Measurements from ENCODE around the gene NOTCH1.

The NOTCH1 gene

DNA sequence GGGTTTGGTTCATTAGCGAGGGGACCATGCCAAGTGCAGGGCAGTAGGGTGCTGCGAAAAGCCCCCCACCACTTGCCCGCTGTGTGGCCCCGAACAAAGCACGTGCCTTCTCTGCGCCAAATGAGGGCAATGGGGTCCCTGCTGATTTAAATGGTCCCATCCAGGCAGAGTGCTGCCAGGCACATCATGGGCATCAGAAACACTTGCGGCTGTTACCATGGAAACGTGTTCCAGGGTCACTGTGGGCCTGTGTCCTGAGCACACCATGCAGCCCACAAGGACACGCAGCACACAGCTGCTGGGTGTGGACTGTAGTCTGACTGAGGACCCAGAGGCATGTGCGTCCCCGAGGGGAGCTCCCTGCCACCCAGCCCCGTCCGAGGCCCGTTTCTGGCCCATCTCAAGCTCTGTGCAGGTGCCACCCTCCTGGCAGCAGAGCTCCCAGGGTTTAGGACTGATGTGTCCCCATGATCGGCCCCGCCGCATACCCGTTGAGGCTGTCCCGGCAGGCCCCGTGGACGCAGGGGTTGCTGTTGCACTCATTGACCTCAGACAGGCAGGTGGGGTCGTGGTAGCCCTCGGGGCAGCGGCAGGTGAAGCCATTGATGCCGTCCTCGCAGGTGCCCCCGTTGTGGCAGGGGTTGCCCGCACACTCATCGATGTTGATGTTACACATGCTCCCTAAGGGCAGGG lies 31.7 kb downstream of the NOTCH1 start:
- no peak for DNase-seq

- DNase-seq = no peak
Observed at GRCh38 chr9:136513191-136513590, 32.7 kb downstream of the NOTCH1 start.

DNA sequence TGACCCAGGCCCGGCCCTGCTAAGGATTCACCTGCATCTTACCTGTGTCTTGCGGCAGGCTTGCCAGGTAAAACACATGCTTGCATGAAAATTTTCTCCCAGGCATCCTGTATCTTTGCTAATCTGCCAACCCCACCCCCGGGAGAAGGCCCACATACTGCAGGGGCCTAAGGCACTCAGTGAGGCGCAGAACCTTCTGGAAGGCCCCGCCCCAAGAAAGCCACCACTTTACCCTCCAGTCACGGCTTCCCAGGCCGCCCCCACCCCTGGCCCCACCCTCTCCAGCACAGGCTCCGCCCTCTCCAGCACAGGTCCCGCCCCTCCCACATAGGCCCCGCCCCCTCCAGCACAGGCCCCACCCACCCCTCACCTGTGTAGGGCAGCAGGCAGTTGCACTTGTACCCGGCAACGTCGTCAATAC lies 33.2 kb downstream of the NOTCH1 start:
- no peak for DNase-seq

- DNase-seq = no peak
Observed at GRCh38 chr9:136511670-136512592, 33.9 kb downstream of the NOTCH1 start.

GRCh38 chr9:136511144-136511669 lies 34.6 kb downstream of the NOTCH1 start:
- no peak for DNase-seq

- no peak for DNase-seq
Observed at GRCh38 chr9:136510561-136510960, 35.3 kb downstream of the NOTCH1 start.

DNA sequence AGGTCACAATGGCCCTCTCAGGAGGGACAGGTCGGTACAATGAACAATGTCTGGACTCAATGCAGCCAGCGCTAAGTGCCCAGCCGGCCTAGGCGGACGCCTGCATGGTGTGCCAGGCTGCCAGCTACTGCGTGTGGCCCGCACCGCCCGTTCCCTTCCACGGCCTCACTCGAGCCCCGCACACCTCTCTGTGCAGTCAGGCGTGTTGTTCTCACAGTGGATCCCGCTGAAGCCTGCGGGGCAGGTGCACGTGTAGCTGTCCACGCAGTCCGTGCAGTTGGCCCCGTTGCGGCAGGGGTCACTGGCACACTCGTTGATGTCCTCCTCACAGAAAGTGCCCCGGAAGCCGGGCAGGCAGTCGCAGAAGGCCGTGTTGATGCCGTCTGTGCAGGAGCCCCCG lies 36.3 kb downstream of the NOTCH1 start:
- DNase-seq = no peak

- DNase-seq = no peak
Observed at GRCh38 chr9:136508729-136509500, 36.9 kb downstream of the NOTCH1 start.

DNA sequence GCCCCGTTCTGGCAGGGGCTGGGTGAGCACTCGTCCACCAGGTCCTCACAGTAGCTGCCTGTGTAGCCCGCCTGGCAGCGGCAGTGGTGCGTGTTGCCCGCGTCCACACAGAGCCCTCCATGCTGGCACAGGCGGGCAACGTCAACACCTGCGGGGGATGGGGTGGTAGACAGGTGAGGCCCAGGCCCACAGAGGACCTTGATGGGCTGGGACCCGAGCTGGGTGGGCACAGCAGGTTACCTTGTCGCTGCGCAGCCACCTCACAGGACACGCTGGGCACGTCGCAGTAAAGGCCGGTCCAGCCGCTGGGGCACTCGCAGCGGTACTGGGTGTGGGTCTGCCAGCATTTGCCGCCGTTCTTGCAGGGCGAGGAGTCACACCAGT lies 37.9 kb downstream of the NOTCH1 start:
- no peak for DNase-seq

DNA sequence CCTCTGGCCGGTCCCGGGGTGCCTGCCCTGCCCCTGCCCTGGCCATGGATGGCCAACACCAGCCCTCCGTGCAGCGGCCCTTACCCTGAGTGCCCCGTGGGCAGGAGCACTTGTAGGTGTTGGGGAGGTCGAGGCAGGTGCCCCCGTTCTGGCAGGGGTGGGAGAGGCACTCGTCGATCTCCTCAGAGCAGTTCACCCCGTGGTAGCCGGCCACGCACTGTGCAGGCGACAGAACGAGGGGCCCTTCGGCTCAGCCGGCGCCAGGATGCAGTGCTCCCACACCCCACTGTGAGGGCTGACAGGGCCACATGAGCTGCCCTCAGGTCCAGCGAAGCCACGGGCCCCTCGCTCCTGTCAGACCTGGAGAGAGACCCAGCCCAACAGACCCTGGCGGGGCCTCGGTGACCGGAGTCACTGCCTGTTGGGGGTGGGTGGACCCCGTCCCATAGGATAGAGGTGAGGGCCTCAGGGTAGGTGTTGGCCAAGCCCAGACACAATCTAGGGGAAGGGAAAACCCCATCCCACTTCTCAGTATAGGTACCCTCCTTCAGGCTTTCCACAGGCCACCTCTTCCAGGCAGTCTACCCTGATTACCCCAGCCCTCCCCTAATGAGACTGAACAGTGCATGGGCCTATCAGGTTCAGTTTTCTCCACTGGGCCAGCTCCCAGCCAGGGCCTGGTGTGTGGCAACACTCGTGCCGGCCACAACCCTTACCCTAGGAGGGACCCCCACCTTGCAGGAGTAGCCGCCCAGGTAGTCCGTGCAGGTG lies 38.4 kb downstream of the NOTCH1 start:
- no peak for DNase-seq

DNA sequence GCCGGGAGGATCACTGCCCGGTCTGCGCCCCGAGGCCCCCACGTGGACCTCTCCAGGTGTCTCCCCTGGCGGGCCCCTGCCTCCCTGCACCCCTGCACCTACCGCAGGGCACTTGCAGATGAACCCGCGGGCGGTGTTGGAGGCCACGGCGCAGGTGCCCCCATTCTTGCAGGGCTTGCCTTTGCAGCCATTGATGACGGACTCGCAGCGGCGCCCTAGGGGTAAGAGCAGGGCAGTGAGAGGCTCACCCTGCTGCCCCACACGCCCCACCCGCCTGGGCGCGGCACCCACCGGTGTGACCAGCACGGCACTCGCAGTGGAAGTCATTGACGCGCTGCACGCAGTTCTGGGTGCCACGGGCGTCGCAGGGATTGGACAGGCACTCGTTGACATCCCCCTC lies 39.4 kb downstream of the NOTCH1 start:
- DNase-seq = no peak

DNA sequence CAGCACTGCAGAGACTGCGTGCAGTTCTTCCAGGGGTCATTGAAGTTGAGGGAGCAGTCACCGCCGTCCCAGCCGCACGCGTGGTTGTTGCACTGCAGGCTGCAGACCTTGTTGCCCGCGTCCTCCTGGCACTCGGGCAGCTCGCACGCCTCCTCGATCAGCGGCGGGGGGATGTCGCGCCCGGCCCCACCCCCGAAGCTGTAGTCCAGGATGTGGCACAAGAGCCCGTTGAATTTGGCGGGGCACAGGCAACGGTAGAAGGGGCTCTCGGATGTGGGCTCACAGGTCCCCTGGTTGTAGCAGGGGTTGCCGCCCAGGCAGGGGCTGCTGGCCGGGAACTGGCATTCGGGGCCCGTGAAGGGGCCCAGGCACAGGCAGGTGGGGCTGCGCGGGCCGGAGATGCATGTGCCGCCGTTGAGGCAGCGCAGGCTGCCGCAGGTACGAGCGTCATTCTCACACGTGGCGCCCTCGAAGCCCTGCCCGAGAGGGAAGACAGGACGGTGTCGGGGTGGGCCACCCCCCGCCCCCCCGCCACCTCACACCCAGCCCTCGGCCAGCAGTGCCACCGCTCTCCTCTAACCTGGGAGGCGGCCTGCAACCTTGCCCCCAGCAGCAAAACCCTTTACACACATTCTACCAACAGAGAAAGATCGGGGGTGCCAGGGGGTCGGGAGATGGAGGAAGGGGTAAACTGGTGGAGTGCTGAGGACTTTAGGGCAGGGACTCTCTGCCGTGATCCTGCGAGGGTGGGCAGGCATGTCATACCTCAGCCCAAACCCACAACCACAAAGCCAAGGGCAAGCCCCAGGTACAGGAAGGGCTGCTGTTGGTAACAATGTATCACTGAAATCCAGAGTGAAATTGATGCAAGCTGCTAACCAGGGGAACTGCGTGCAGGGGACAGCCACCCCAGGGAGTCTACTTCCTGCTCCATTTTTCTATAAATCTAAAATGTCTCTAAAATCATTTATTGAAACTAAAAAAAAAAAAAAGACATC lies 40.1 kb downstream of the NOTCH1 start:
- DNase-seq = no peak

- no peak for DNase-seq
Observed at GRCh38 chr9:136504512-136505348, 41.1 kb downstream of the NOTCH1 start.

DNA sequence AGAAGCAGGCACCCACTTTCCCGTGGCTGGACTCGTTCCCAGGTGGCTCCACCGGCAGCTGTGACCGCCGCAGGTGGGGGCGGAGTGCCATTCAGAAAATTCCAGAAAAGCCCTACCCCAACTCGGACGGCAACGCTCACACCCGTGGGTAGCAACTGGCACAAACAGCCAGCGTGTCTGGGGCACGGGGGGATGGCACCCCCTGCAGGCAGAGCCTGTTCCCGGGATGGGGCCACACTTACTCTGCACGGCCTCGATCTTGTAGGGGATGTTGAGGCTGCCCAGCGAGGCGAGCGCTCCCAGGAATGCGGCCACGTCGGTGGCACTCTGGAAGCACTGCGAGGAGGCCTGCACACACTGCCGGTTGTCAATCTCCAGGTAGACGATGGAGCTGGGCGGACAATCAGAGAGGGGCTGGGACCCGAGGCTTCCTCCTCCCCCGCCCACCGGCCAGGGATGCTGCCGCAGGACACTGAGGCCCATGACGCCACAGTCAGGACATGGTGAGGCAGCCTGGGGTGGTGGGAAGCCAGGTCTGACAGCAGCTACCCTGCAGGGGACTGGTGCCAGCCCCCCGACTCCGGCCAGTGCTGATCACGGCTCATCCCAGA lies 42.8 kb downstream of the NOTCH1 start:
- DNase-seq = no peak

- no peak for DNase-seq
Observed at GRCh38 chr9:136502196-136502595, 43.7 kb downstream of the NOTCH1 start.

DNA sequence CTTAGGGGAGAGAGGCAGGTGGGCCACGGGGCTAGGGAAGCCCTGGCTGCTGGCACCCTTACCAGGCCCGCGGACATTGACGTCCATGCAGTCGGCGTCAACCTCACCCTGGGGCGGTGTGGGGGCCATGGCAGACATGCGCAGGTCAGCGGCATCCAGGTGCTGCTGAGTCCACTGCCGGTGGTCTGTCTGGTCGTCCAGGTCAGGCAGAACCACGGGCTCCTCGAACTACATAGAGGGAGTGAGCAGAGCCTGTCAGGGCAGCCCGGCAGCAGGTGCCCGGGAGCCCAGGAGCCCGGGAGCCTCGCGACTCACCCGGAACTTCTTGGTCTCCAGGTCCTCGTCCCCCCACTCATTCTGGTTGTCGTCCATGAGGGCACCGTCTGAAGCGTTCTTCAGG lies 44.2 kb downstream of the NOTCH1 start:
- no peak for DNase-seq

DNA sequence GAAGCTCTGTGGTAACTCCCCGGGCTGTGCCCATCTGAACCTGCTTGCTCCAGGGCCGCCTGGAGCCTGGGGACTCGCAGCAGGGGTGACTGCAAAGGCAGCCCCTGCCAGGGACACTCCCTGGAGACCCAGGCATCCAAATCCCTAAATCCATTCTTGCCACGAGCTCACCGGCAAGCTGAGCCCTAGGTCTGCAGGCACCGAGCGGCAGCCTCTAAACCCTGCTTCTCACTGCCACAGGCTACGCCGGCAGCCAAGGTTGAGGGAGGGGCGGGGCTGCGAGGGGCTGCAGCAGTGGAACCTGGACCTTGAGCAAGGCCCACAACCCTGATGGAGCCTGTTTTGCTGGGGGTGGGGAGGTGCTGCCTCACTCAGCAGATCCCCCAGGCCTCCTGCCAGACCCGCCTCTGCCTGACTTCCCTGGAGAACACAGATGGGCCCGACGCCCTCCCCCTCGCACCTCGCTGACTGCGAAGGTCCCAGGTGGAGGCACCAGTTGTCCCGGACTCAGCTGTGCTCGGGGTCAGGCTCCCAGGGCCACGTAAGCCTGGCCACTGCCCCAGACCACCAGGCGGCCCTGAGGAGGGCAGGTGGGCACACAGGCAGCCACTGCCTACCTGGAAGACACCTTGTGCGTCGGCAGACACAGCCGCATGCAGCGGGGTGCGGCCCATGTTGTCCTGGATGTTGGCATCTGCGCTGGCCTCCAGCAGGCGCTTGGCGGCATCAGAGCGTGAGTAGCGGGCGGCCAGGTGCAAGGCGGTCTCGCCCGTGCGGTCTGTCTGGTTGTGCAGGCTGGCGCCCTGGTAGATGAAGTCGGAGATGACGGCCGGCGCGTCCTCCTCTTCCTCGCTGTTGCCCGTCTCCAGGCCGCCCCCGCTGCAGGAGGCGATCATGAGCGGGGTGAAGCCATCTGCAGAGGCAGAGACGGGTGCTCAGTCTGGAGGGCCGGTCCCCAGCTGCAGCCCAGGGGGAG lies 45.6 kb downstream of the NOTCH1 start:
- no peak for DNase-seq

All from suppressor macrophage treated with lipopolysaccharide for 4 hours (primary cell).